ENCODE measurements around the gene XXYLT1. TPM values are rescaled to one million over a fixed set of nuclear protein-coding genes. Genes with fewer than 3 reads are reported as not detected.

Gene XXYLT1
- total RNA-seq, 1 donor from 2014 or later, result 14.5 TPM

DNA sequence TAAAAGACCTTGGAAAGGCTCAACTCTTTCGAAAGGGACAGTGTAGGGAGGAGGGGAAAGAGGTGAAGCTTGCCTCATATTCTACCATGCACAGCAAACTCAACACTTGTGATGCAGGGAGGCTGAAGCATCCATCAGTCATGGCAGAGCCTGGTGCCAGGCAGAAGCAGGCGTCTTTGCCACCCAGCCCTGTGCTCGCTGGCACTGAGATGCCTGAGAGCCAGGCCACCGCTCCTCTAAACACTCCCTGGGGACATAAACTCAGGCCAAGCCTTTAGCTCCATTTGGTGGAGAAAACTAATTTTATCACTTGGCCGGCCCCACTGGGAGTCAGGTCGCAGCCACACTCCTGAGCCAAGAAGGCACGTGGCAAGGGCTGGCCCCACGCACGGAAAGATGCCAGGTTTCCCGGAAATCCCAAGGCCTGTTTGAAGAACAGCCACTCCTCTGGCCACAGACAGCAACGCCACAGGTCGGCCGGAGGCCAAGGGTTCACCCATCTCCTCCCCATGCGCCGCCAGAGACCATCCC is 30.7 kb downstream of the XXYLT1 start:
- no peaks in the 10 kb centered on the region for H3K27me3 ChIP-seq
- peaks cover 12% of the 10 kb centered on the region for H3K4me1 ChIP-seq
- H3K36me3 ChIP-seq, result no peaks in the 10 kb centered on the region
- intact Hi-C loops (cut with DNase I), result no loop called here
- TF ChIP-seq POLR2AphosphoS5 (IDR thresholded peaks at IDR 0.05; ENCODE audit: insufficient read depth in 1 of 2, low read depth in 1 of 2) (peak in 1 of 2 donors; percentile 30), POLR2A (IDR thresholded peaks at IDR 0.05) (no peak)
- no peak overlapping the region for H3K27ac ChIP-seq
- no peaks in the 10 kb centered on the region for H3K9me3 ChIP-seq
- H3K4me3 ChIP-seq, result no peak overlapping the region
- DNase-seq (ENCODE audit: extremely low spot score in 2 of 2), result peak in 1 of 2 donors; percentile 77

DNA sequence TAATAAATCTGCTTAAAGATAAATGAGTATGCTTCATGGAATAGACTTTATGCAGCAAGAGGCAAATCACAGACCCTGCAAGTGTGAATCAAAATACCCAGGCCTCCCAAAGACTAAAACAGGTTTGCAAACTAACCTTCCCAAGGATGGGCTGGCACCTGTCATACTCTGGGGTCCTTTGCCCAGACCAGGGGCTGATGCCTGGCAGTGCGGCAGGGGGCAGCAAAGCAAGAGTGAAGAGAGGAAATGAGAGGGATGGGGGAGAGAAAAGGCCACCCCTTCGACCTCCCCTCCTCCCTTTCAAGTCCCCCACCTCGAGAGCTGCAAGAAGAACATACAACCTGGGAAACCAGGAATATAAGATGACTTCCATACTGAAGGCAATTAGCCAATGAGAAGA is 31.8 kb downstream of the XXYLT1 start:
- TF ChIP-seq, protein P1, sequence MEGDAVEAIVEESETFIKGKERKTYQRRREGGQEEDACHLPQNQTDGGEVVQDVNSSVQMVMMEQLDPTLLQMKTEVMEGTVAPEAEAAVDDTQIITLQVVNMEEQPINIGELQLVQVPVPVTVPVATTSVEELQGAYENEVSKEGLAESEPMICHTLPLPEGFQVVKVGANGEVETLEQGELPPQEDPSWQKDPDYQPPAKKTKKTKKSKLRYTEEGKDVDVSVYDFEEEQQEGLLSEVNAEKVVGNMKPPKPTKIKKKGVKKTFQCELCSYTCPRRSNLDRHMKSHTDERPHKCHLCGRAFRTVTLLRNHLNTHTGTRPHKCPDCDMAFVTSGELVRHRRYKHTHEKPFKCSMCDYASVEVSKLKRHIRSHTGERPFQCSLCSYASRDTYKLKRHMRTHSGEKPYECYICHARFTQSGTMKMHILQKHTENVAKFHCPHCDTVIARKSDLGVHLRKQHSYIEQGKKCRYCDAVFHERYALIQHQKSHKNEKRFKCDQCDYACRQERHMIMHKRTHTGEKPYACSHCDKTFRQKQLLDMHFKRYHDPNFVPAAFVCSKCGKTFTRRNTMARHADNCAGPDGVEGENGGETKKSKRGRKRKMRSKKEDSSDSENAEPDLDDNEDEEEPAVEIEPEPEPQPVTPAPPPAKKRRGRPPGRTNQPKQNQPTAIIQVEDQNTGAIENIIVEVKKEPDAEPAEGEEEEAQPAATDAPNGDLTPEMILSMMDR (IDR thresholded peaks at IDR 0.05), result no peak
- TF ChIP-seq POLR2A (IDR thresholded peaks at IDR 0.05), result no peak
- no peak for TF ChIP-seq POLR2AphosphoS5 (IDR thresholded peaks at IDR 0.05; ENCODE audit: insufficient read depth in 1 of 2, low read depth in 1 of 2)

GRCh38 chr3:195238586-195239118 is 32.3 kb downstream of the XXYLT1 start:
- Histone ChIP-seq H3K4me3 (no peak overlapping the region), H3K4me1 (peaks cover 12% of the 10 kb centered on the region), H3K27me3 (no peaks in the 10 kb centered on the region), H3K36me3 (no peaks in the 10 kb centered on the region), H3K27ac (peak overlapping the region; percentile 5), H3K9me3 (no peaks in the 10 kb centered on the region)
- peak in 1 of 2 donors; percentile 92 for DNase-seq (ENCODE audit: extremely low spot score in 2 of 2)
- TF ChIP-seq POLR2A (IDR thresholded peaks at IDR 0.05), result no peak
- TF ChIP-seq, protein P1 (IDR thresholded peaks at IDR 0.05), result no peak
- TF ChIP-seq POLR2AphosphoS5 (IDR thresholded peaks at IDR 0.05; ENCODE audit: insufficient read depth in 1 of 2, low read depth in 1 of 2), result no peak
- intact Hi-C loops (cut with DNase I), result no loop called here

More for the DNA sequence above, 31.8 kb downstream of the XXYLT1 start:
- DNase-seq (ENCODE audit: extremely low spot score in 2 of 2), result no peak
- intact Hi-C loops (cut with DNase I), result no loop called here
- Histone ChIP-seq H3K36me3 (no peaks in the 10 kb centered on the region), H3K9me3 (no peaks in the 10 kb centered on the region), H3K4me3 (no peak overlapping the region), H3K27me3 (no peaks in the 10 kb centered on the region), H3K4me1 (peaks cover 12% of the 10 kb centered on the region), H3K27ac (no peak overlapping the region)

DNA sequence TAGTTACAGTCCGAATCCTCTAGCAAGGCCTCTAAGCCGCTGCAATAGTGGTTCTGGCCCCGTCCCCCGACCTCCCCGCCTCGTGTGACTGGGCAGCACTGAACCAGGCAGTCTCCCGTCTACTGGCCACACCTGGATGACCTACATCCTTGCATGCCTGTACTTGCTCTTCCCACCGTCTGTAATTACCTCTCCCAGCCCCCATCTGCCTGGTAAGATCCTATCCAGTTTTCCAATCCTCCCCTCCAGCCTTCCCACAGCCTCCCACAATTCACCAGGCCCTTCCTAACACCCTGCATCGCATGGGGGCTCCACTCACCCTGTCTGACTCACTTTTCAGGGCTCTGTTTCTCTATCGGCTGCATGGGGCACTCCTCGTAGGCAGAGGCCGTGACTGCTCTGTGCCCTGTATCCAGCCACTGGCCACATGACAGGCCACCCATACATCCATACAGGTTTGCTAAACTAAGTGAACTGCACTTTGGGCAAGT is 32.8 kb downstream of the XXYLT1 start:
- intact Hi-C loops (cut with DNase I), result no loop called here
- no peaks in the 10 kb centered on the region for H3K27me3 ChIP-seq
- peaks cover 12% of the 10 kb centered on the region for H3K4me1 ChIP-seq
- H3K27ac ChIP-seq, result peak overlapping the region; percentile 5
- no peaks in the 10 kb centered on the region for H3K36me3 ChIP-seq
- TF ChIP-seq, protein P1 (IDR thresholded peaks at IDR 0.05), result no peak
- TF ChIP-seq POLR2A (IDR thresholded peaks at IDR 0.05) (no peak), POLR2AphosphoS5 (IDR thresholded peaks at IDR 0.05; ENCODE audit: insufficient read depth in 1 of 2, low read depth in 1 of 2) (no peak)
- no peak for DNase-seq (ENCODE audit: extremely low spot score in 2 of 2)
- H3K4me3 ChIP-seq, result no peak overlapping the region
- H3K9me3 ChIP-seq, result no peaks in the 10 kb centered on the region

DNA sequence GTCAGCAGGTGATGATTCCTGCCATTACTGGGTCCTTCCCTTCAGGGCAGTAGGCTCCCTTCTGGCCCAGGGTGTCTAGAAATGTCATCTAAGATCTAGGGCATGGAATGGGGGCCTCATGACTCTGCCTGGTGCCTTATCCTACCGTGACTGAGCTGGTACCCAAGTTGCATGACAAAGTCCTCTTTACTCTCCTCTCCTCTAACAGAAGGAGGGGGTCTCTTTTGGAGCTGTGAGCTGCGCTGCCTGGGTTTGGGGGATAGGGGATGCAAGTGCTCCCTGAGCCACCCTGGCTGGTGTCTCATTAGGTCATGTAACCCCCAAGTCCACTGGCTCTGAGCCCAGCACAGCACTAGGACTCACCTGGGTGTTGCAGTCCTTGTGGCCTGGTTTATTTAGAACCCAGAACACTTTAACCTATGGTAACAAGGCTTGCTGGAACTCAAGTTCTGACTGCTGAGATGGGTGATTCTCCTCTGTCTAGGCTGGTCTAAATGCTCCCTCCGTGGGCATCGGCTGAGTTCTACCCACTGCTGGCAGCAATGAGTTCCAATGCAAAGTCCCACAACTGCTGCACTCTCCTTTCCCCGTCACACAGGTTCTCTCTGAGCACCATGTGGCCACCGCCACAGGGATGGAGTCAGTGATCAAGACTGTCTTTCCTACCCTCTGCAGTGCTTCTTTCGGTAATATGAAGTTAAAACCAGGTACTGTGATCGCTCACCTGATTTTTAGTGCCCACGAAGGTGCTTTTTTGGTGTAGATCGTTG is 34.0 kb downstream of the XXYLT1 start:
- DNase-seq (ENCODE audit: extremely low spot score in 2 of 2), result peak; percentile 61 to 79
- intact Hi-C loops (cut with DNase I), result no loop called here
- H3K9me3 ChIP-seq, result no peaks in the 10 kb centered on the region
- H3K4me3 ChIP-seq, result no peak overlapping the region
- no peaks in the 10 kb centered on the region for H3K27me3 ChIP-seq
- H3K27ac ChIP-seq, result no peak overlapping the region
- H3K4me1 ChIP-seq, result peaks cover 12% of the 10 kb centered on the region
- TF ChIP-seq POLR2A (IDR thresholded peaks at IDR 0.05) (no peak), POLR2AphosphoS5 (IDR thresholded peaks at IDR 0.05; ENCODE audit: insufficient read depth in 1 of 2, low read depth in 1 of 2) (no peak)
- TF ChIP-seq, protein P1 (IDR thresholded peaks at IDR 0.05), result no peak
- H3K36me3 ChIP-seq, result no peaks in the 10 kb centered on the region

Data from vagina (tissue), 2 donors.